A673 (cell line): ENCODE data around the gene VPS41. TPM values are rescaled to one million over a fixed set of nuclear protein-coding genes. Genes with fewer than 3 reads are reported as not detected.

Source experiments
- BruUV-seq: library from RNA; stranded (reverse); fragments of 400-500 nt; replicated peaks from 2 replicates; lab custom pipeline; 2021; lab: Mats Ljungman, UMichigan
- CTCF ChIA-PET: fragments of 300-600 bp; sonication (Branson Sonifier 250); formaldehyde crosslinking; loops from one replicate; lab custom pipeline; 2022; ENCODE audit warnings: antibody characterized with exemption; lab: Charles Lee
- POLR2A ChIA-PET: fragments of 300-600 bp; sonication (Branson Sonifier 250); formaldehyde crosslinking; loops from one replicate; lab custom pipeline; 2022; ENCODE audit warnings: antibody characterized with exemption; ENCODE audit not compliant: low non-redundant PET; lab: Charles Lee
- DNase-seq: peaks from one replicate; pipeline ENCODE4 v3.0.0-alpha.2; 2015; ENCODE audit warnings: low spot score
- H3K27ac ChIP-seq: fragments of 200-600 bp; sonication (generic); 2 replicates; pipeline ENCODE4 v1.5.1; 2016; ENCODE audit warnings: mixed run types, low read depth, mild to moderate bottlenecking, mixed read lengths, antibody characterized with exemption, low read length; ENCODE audit not compliant: poor library complexity, severe bottlenecking
- H3K27me3 ChIP-seq: fragments of 200-600 bp; sonication (generic); replicated peaks from 2 replicates; pipeline ENCODE4 v1.6.1; 2017; ENCODE audit warnings: mixed run types, low read depth, mild to moderate bottlenecking, mixed read lengths, antibody characterized with exemption, low read length; ENCODE audit not compliant: insufficient read depth, poor library complexity
- H3K36me3 ChIP-seq: fragments of 200-600 bp; sonication (generic); 2 replicates; pipeline ENCODE4 v1.6.1; 2016; ENCODE audit warnings: mixed run types, mild to moderate bottlenecking, mixed read lengths, antibody characterized with exemption, low read length; ENCODE audit not compliant: insufficient read depth, poor library complexity, severe bottlenecking
- H3K4me1 ChIP-seq: fragments of 200-600 bp; sonication (generic); 2 replicates; pipeline ENCODE4 v1.6.1; 2017; ENCODE audit warnings: mixed run types, mild to moderate bottlenecking, mixed read lengths, antibody characterized with exemption, low read length; ENCODE audit not compliant: insufficient read depth, poor library complexity, severe bottlenecking
- H3K4me3 ChIP-seq: fragments of 200-600 bp; sonication (generic); 2 replicates; pipeline ENCODE4 v1.5.1; 2016; ENCODE audit warnings: low read depth, mixed run types, mild to moderate bottlenecking, mixed read lengths, low read length; ENCODE audit not compliant: poor library complexity, severe bottlenecking
- H3K9me3 ChIP-seq: fragments of 200-600 bp; sonication (generic); 2 replicates; pipeline ENCODE4 v1.6.1; 2016; ENCODE audit warnings: mixed run types, low read depth, mild to moderate bottlenecking, mixed read lengths, antibody characterized with exemption, low read length; ENCODE audit not compliant: poor library complexity, severe bottlenecking
- CTCF ChIP-seq: fragments of 300-800, 200-600 bp; sonication (generic); conservative IDR thresholded peaks from 2 replicates; pipeline ENCODE4 v1.5.1; 2017; ENCODE audit warnings: low read depth, mild to moderate bottlenecking, antibody characterized with exemption, low read length, moderate library complexity, mixed read lengths
- EZH2 ChIP-seq: fragments of 200-600 bp; sonication (generic); IDR thresholded peaks from 2 replicates; pipeline ENCODE4 v1.6.1; 2017; ENCODE audit warnings: borderline replicate concordance, low read depth, mild to moderate bottlenecking, mixed read lengths, antibody characterized with exemption, low read length; ENCODE audit not compliant: poor library complexity, severe bottlenecking
- intact Hi-C: fragments of 100-400 bp; cut with micrococcal nuclease; formaldehyde crosslinking; loops from one replicate; pipeline ENCODE4 v1.10.0; 2022; ENCODE audit not compliant: unreplicated experiment
- total RNA-seq: library from RNA; stranded (reverse); gene quantifications from 2 replicates; pipeline ENCODE4 v1.2.3, GENCODE V29; 2021

The VPS41 gene
- total RNA-seq, 1 experiment from 2014 or later = 45.8 TPM

DNA sequence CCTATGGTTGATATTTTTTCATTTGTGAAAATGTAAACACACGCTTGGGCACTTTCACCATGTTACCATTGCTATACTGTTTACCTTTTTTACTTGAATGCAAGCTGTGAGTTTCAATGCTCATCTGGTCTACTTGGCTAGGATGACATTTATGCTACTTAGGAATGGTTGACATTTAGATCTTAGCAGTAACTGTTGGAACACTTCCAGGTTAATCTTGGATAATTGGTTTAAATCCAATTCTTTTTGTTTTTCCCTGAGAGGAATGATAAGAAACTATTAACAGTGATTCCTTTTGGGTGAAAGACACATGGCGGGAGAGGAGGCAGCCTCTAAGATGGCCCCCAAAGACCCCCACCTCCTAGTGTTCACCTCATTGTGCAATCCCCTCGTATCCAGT is 226.4 kb downstream of the VPS41 start:
- intact Hi-C loops = no loop called here
- ChIA-PET CTCF (no interaction called here), POLR2A (no interaction called here)
- no TSS peak for BruUV-seq
- DNase-seq = no peak
- no peak overlapping the region for H3K4me3 ChIP-seq
- no peaks in the 10 kb centered on the region for H3K36me3 ChIP-seq
- no peaks in the 10 kb centered on the region for H3K9me3 ChIP-seq
- no peaks in the 10 kb centered on the region for H3K27me3 ChIP-seq
- no peaks in the 10 kb centered on the region for H3K4me1 ChIP-seq
- TF ChIP-seq EZH2 (no peak), CTCF (no peak)
- H3K27ac ChIP-seq = no peak overlapping the region

DNA sequence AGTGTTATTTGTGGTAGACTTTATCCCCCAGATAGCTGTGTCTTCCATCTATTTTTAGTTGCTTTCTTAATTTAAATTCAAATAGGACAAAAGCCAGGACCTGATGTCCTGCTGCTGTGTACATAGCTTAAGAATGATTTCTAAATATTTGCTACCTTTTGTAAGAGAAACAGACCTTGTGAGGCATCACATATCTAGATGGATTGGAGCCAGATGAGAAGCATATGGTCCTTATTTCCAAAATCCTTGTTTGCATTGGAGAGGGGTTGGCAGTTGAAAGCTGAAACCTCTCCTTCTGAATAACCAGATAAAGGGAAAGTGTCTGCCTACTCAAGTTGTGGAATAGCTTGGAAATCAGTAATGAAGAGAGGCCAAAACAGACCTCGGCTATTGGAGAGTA is 227.1 kb downstream of the VPS41 start:
- intact Hi-C loops = no loop called here
- ChIA-PET POLR2A (no interaction called here), CTCF (no interaction called here)
- TF ChIP-seq EZH2 = no peak
- TF ChIP-seq CTCF = no peak
- no peak overlapping the region for H3K27ac ChIP-seq
- BruUV-seq = no TSS peak
- no peak for DNase-seq
- H3K4me3 ChIP-seq = no peak overlapping the region
- H3K9me3 ChIP-seq = no peaks in the 10 kb centered on the region
- H3K27me3 ChIP-seq = no peaks in the 10 kb centered on the region
- no peaks in the 10 kb centered on the region for H3K4me1 ChIP-seq
- H3K36me3 ChIP-seq = no peaks in the 10 kb centered on the region

DNA sequence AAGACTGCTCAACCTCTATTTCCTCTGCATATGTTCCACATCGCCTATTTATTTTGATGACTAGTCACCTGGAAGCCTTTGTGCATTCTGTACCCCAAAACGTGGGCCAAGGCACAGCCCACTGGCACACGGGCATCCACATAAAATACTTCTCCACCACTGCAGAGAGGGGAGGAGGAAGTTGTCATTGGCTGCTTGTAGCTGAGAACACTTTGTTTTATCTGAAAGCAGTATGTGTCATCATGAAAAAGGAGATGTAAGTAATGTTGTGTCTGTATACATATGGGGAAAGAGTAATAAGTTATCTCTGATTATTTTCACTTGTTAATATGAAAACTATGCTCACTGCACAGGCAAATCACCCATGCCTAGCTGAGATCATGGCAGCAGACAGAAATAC is 229.6 kb downstream of the VPS41 start:
- no peaks in the 10 kb centered on the region for H3K36me3 ChIP-seq
- no peaks in the 10 kb centered on the region for H3K9me3 ChIP-seq
- BruUV-seq = no TSS peak
- ChIA-PET POLR2A (interaction anchor here (0.5 kb wide), 1 partner anchor 151 kb away, joined by 4 read pairs; no protein-coding TSS in a partner anchor), CTCF (no interaction called here)
- no peaks in the 10 kb centered on the region for H3K27me3 ChIP-seq
- intact Hi-C loops = no loop called here
- no peaks in the 10 kb centered on the region for H3K4me1 ChIP-seq
- no peak for TF ChIP-seq CTCF
- TF ChIP-seq EZH2 = no peak
- H3K27ac ChIP-seq = no peak overlapping the region
- no peak for DNase-seq
- H3K4me3 ChIP-seq = no peak overlapping the region
